ENCODE measurements around the gene PPP1R9A. TPM values are rescaled to one million over a fixed set of nuclear protein-coding genes. Genes with fewer than 3 reads are reported as not detected.

PPP1R9A gene
- total RNA-seq, 1 donor from 2014 or later = 1.5 TPM

- Histone ChIP-seq H3K27me3 (no peaks in the 10 kb centered on the region), H3K27ac (no peak overlapping the region), H3K4me3 (peak overlapping the region; percentile 46 to 64), H3K9me3 (no peaks in the 10 kb centered on the region), H3K36me3 (no peaks in the 10 kb centered on the region), H3K4me1 (peaks cover 4% of the 10 kb centered on the region)
- intact Hi-C loops (cut with DNase I) = no loop called here
- TF ChIP-seq POLR2AphosphoS5 (IDR thresholded peaks at IDR 0.05; ENCODE audit: insufficient read depth in 1 of 2, low read depth in 1 of 2) = no peak
- TF ChIP-seq CTCF (IDR thresholded peaks at IDR 0.05) = no peak
- no peak for TF ChIP-seq POLR2A (IDR thresholded peaks at IDR 0.05)
- no peak for DNase-seq (ENCODE audit: extremely low spot score in 2 of 2)
Observed at GRCh38 chr7:94908323-94909178, 1.2 kb downstream of the PPP1R9A start.

GRCh38 chr7:94909179-94909466 is 1.7 kb downstream of the PPP1R9A start:
- H3K4me3 ChIP-seq = peak overlapping the region in 1 of 2 donors; percentile 64
- H3K27me3 ChIP-seq = no peaks in the 10 kb centered on the region
- H3K27ac ChIP-seq = no peak overlapping the region
- H3K36me3 ChIP-seq = no peaks in the 10 kb centered on the region
- TF ChIP-seq POLR2A (IDR thresholded peaks at IDR 0.05) (no peak), POLR2AphosphoS5 (IDR thresholded peaks at IDR 0.05; ENCODE audit: insufficient read depth in 1 of 2, low read depth in 1 of 2) (no peak), CTCF (IDR thresholded peaks at IDR 0.05) (no peak)
- H3K9me3 ChIP-seq = no peaks in the 10 kb centered on the region
- intact Hi-C loops (cut with DNase I) = no loop called here
- DNase-seq (ENCODE audit: extremely low spot score in 2 of 2) = no peak
- H3K4me1 ChIP-seq = peaks cover 4% of the 10 kb centered on the region

- H3K9me3 ChIP-seq = no peaks in the 10 kb centered on the region
- H3K4me1 ChIP-seq = peaks cover 4% of the 10 kb centered on the region
- no peak for TF ChIP-seq POLR2A (IDR thresholded peaks at IDR 0.05)
- TF ChIP-seq POLR2AphosphoS5 (IDR thresholded peaks at IDR 0.05; ENCODE audit: insufficient read depth in 1 of 2, low read depth in 1 of 2) = no peak
- no peak for TF ChIP-seq CTCF (IDR thresholded peaks at IDR 0.05)
- DNase-seq (ENCODE audit: extremely low spot score in 2 of 2) = no peak
- no peaks in the 10 kb centered on the region for H3K36me3 ChIP-seq
- no peaks in the 10 kb centered on the region for H3K27me3 ChIP-seq
- no peak overlapping the region for H3K4me3 ChIP-seq
- no peak overlapping the region for H3K27ac ChIP-seq
- intact Hi-C loops (cut with DNase I) = no loop called here
Observed at GRCh38 chr7:94912085-94912484, 4.7 kb downstream of the PPP1R9A start.

- H3K27ac ChIP-seq = no peak overlapping the region
- no peak overlapping the region for H3K4me3 ChIP-seq
- DNase-seq (ENCODE audit: extremely low spot score in 2 of 2) = no peak
- H3K36me3 ChIP-seq = no peaks in the 10 kb centered on the region
- no peaks in the 10 kb centered on the region for H3K4me1 ChIP-seq
- intact Hi-C loops (cut with DNase I) = no loop called here
- H3K27me3 ChIP-seq = no peaks in the 10 kb centered on the region
- TF ChIP-seq POLR2AphosphoS5 (IDR thresholded peaks at IDR 0.05; ENCODE audit: insufficient read depth in 1 of 2, low read depth in 1 of 2) = no peak
- TF ChIP-seq CTCF (IDR thresholded peaks at IDR 0.05) = no peak
- no peak for TF ChIP-seq POLR2A (IDR thresholded peaks at IDR 0.05)
- no peaks in the 10 kb centered on the region for H3K9me3 ChIP-seq
Observed at GRCh38 chr7:94913391-94913790, 6.0 kb downstream of the PPP1R9A start.

- no peaks in the 10 kb centered on the region for H3K36me3 ChIP-seq
- H3K4me1 ChIP-seq = no peaks in the 10 kb centered on the region
- intact Hi-C loops (cut with DNase I) = no loop called here
- no peak for TF ChIP-seq POLR2AphosphoS5 (IDR thresholded peaks at IDR 0.05; ENCODE audit: insufficient read depth in 1 of 2, low read depth in 1 of 2)
- no peak for TF ChIP-seq POLR2A (IDR thresholded peaks at IDR 0.05)
- TF ChIP-seq CTCF (IDR thresholded peaks at IDR 0.05) = no peak
- H3K9me3 ChIP-seq = no peaks in the 10 kb centered on the region
- no peak overlapping the region for H3K4me3 ChIP-seq
- no peak overlapping the region for H3K27ac ChIP-seq
- DNase-seq (ENCODE audit: extremely low spot score in 2 of 2) = no peak
- no peaks in the 10 kb centered on the region for H3K27me3 ChIP-seq
Observed at GRCh38 chr7:94921911-94922310, 14.5 kb downstream of the PPP1R9A start.
